HL-60 (cell line): ENCODE measurements around the gene MAP2K2.

Experiments
- DNase-seq, 2 experiments: peaks; one replicate each; pipeline ENCODE4 v3.0.0-alpha.2; 2010 to 2020; ENCODE audit warnings: low read depth in 1 of 2, low spot score in 1 of 2
- H3K27ac ChIP-seq: fragments of 250-450 bp; sonication (Bioruptor Pico); replicated peaks from 2 replicates; pipeline ENCODE4 v1.5.1; 2020; ENCODE audit warnings: mild to moderate bottlenecking, moderate library complexity
- H3K27me3 ChIP-seq: fragments of 250-450 bp; sonication (Bioruptor Pico); 2 replicates; pipeline ENCODE4 v1.5.1; 2021; ENCODE audit warnings: mild to moderate bottlenecking, moderate library complexity; ENCODE audit not compliant: insufficient read depth, poor library complexity, severe bottlenecking
- H3K4me3 ChIP-seq: replicated peaks from 2 replicates; pipeline ENCODE4 v1.5.1; 2011; ENCODE audit warnings: mild to moderate bottlenecking, control low read depth, low read length; ENCODE audit not compliant: insufficient read depth
- CTCF ChIP-seq: IDR thresholded peaks from one replicate; pipeline ENCODE4 v1.5.1; 2011; ENCODE audit warnings: low read length, control low read depth, inconsistent platforms; ENCODE audit not compliant: insufficient read depth
- GABPA ChIP-seq: IDR thresholded peaks from 2 replicates; pipeline ENCODE4 v1.6.1; 2012; ENCODE audit warnings: low read depth
- POLR2AphosphoS5 ChIP-seq: IDR thresholded peaks from 2 replicates; pipeline ENCODE4 v1.6.1; 2012; ENCODE audit warnings: low read depth
- REST ChIP-seq: IDR thresholded peaks from 2 replicates; pipeline ENCODE4 v1.6.1; 2012; ENCODE audit warnings: low read depth; ENCODE audit not compliant: insufficient replicate concordance
- SPI1 ChIP-seq: IDR thresholded peaks from 2 replicates; pipeline ENCODE4 v1.6.1; 2012; ENCODE audit warnings: low read depth, mild to moderate bottlenecking, borderline replicate concordance

MAP2K2 gene

GRCh38 chr19:4061683-4062418 lies 62.1 kb downstream of the MAP2K2 start:
- Histone ChIP-seq H3K27ac (peak overlapping the region; percentile 58), H3K27me3 (no peaks in the 10 kb centered on the region), H3K4me3 (peak overlapping the region; percentile 37)
- TF ChIP-seq POLR2AphosphoS5 = no peak
- TF ChIP-seq SPI1 = no peak
- TF ChIP-seq CTCF = no peak
- TF ChIP-seq REST = no peak
- TF ChIP-seq GABPA = no peak
- DNase-seq = no peak

GRCh38 chr19:4061178-4061682 lies 62.7 kb downstream of the MAP2K2 start:
- no peak for TF ChIP-seq GABPA
- no peak for TF ChIP-seq POLR2AphosphoS5
- TF ChIP-seq CTCF = no peak
- TF ChIP-seq SPI1 = no peak
- TF ChIP-seq REST = no peak
- peak; percentile 67 to 70 for DNase-seq
- H3K27ac ChIP-seq = peak overlapping the region; percentile 58
- H3K4me3 ChIP-seq = peak overlapping the region; percentile 37
- H3K27me3 ChIP-seq = no peaks in the 10 kb centered on the region

GRCh38 chr19:4060621-4061177 lies 63.2 kb downstream of the MAP2K2 start:
- TF ChIP-seq GABPA (no peak), POLR2AphosphoS5 (no peak), REST (no peak), SPI1 (no peak), CTCF (no peak)
- Histone ChIP-seq H3K27me3 (no peaks in the 10 kb centered on the region), H3K27ac (peak overlapping the region; percentile 58), H3K4me3 (peak overlapping the region; percentile 37)
- DNase-seq = no peak
